Measurements from ENCODE around the gene GRB14.
"Not testable (repeated sequence)": the region's sequence is repeated elsewhere in the genome, so short reads cannot be mapped to it uniquely, and the experiment has no call there.

GRB14 gene

GRCh38 chr2:164560902-164561301, 60.4 kb downstream of the GRB14 start:
- in situ Hi-C loops (cut with MboI; ENCODE audit: low sequenced_read_pairs): no loop called here

GRCh38 chr2:164560181-164560792, 61.0 kb downstream of the GRB14 start:
- in situ Hi-C loops (cut with MboI; ENCODE audit: low sequenced_read_pairs): no loop called here

GRCh38 chr2:164558450-164558849, 62.8 kb downstream of the GRB14 start:
- in situ Hi-C loops (cut with MboI; ENCODE audit: low sequenced_read_pairs): no loop called here

- in situ Hi-C loops (cut with MboI; ENCODE audit: low sequenced_read_pairs): no loop called here
These were observed 66.8 kb downstream of the GRB14 start for GRCh38 chr2:164554487-164554886.

GRCh38 chr2:164551519-164551918, 69.8 kb downstream of the GRB14 start:
- in situ Hi-C loops (cut with MboI; ENCODE audit: low sequenced_read_pairs): no loop called here

DNA sequence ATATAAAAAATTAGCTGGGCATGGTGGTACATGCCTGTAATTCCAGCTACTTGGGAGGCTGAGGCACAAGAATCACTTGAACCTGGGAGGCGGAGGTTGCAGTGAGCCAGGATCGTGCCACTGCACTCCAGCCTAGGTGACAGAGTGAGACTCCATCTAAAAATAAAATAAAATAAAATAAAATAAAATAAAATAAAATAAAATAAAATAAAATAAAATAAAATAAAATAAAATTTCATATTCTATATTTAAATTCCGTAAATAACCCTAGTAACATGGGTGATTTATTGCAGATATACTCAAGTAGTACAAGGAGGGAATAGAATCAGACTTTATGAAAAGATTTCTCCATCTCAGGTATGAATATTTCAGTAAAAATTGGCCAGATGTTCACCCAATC, 71.6 kb downstream of the GRB14 start:
- in situ Hi-C loops (cut with MboI; ENCODE audit: low sequenced_read_pairs): not testable (repeated sequence)

DNA sequence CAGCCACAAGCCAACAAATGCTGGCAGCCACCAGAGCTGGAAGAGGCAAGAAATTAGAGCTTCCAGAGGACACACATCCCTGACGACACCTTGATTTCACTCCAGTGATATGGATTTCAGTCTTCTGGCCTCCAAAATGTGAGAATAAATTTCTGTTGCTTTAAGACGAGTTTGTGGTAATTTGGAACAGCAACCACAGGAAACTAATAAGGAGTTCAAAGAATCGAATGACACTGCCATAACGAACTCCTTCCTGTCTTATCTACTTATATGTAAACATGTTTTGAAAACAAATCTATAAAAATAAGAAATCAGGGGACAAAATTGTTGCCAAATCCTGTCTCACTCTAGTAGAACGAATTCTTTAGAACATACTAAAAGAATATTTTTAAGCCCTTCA, 75.8 kb downstream of the GRB14 start:
- in situ Hi-C loops (cut with MboI; ENCODE audit: low sequenced_read_pairs): no loop called here

- in situ Hi-C loops (cut with MboI; ENCODE audit: low sequenced_read_pairs): no loop called here
These were observed 78.7 kb downstream of the GRB14 start for GRCh38 chr2:164542581-164543021.

- in situ Hi-C loops (cut with MboI; ENCODE audit: low sequenced_read_pairs): no loop called here
These were observed 82.9 kb downstream of the GRB14 start for GRCh38 chr2:164538240-164538866.

GRCh38 chr2:164535280-164536025, 85.8 kb downstream of the GRB14 start:
- in situ Hi-C loops (cut with MboI; ENCODE audit: low sequenced_read_pairs): no loop called here

- in situ Hi-C loops (cut with MboI; ENCODE audit: low sequenced_read_pairs): no loop called here
These were observed 90.8 kb downstream of the GRB14 start for GRCh38 chr2:164530464-164530863.

- in situ Hi-C loops (cut with MboI; ENCODE audit: low sequenced_read_pairs): no loop called here
These were observed 97.6 kb downstream of the GRB14 start for GRCh38 chr2:164523726-164524125.

DNA sequence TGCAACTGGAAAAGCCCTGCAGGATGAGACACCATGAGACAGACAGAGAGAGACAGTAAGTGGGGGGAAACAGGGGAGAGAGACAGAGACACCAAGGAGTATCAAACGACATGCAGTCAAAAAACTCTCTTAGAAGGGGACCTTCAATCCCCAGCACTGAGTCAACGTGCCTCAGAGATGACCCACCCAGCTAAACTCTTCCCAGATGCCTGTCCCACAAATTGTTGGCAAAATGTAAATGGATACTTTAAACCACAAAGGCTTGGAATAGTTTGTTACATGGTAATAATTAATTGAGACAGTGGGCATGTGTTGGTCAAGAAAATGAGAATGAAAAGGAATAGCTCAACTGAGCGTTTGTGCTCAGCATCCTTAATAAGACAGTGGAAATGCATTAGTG, 98.3 kb downstream of the GRB14 start:
- in situ Hi-C loops (cut with MboI; ENCODE audit: low sequenced_read_pairs): no loop called here

- in situ Hi-C loops (cut with MboI; ENCODE audit: low sequenced_read_pairs): no loop called here
These were observed 98.7 kb downstream of the GRB14 start for GRCh38 chr2:164522561-164522981.

DNA sequence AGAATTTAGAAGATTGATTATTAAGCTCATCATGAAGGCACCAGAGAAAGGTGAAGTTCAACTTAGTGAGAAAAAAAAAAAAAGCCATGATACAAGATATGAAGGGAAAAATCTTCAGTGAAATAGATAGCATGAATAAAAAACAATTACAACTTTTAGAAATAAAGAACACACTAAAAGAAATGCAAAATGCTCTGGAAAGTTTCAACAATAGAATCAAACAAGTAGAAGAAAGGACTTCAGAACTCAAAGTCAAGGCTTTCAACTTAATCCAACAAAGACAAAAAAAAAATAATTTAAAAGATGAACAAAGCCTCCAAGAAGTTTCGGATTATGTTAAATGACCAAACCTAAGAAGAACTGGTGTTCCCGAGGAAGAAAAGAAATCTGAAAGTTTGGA, 105.5 kb downstream of the GRB14 start:
- in situ Hi-C loops (cut with MboI; ENCODE audit: low sequenced_read_pairs): no loop called here

DNA sequence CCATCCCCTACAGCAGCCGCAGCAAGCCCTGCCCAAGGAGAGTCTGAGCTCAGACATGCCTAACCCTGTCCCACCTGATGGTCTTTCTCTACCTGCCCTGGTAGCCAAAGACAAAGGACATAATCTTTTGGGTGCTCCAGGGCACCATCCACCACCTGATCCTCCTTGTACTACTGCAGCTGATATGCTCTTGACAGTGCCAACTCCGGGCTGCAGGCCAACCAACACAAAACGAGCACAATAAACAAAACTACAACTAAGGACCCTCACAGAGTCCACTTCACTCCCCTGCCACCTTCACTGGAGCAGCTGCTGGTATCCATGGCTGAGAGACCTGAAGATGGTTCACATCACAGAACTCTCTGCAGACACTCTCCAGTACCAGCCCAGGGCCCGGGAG, 106.3 kb downstream of the GRB14 start:
- in situ Hi-C loops (cut with MboI; ENCODE audit: low sequenced_read_pairs): no loop called here

DNA sequence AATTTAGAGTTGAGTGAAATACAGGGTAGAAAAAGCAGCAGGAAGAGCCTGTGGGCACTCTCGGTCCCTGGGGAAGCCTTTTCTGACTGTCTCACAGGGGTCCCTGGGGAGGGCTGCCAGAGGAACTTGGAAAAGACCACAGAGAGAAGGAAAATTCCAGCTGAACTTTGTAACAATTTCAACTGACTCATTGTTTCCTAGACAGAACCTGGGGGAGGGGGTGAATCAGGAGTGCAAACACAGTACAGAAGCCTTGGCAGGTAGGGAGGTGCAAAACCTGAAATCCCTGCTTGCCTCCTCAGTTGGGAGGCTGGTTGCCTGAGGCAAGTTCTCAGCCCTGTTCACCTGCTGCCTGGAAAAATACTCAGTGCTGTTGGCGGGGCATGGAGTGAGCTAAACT, 106.8 kb downstream of the GRB14 start:
- in situ Hi-C loops (cut with MboI; ENCODE audit: low sequenced_read_pairs): no loop called here

GRCh38 chr2:164512871-164513270, 108.4 kb downstream of the GRB14 start:
- in situ Hi-C loops (cut with MboI; ENCODE audit: low sequenced_read_pairs): no loop called here

- in situ Hi-C loops (cut with MboI; ENCODE audit: low sequenced_read_pairs): no loop called here
These were observed 109.5 kb downstream of the GRB14 start for GRCh38 chr2:164511738-164512137.

DNA sequence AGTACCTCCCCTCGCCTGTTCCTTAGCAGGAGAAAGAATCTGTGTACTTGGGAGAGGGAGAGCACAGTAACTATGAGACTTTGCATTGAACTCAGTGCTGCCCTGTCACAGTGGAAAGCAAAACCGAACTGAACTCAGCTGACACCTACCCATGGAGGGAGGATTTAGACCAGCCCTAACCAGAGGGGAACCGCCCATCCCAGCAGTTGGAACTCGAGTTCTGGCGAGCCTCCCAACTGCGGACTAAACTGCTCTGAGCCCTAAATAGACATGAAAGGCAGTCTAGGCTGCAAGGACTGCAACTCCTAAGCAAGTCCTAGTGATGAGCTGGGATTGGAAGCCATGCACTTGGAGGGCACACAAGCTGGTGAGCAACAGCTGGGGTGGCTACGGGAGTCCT, 110.4 kb downstream of the GRB14 start:
- in situ Hi-C loops (cut with MboI; ENCODE audit: low sequenced_read_pairs): no loop called here

GRCh38 chr2:164509137-164509877, 112.0 kb downstream of the GRB14 start:
- in situ Hi-C loops (cut with MboI; ENCODE audit: low sequenced_read_pairs): no loop called here
